DND-41 (cell line): ENCODE data around the gene NDUFB11.

Experiments
- ATAC-seq: fragments of 200-7000 bp; cut with Tn5 transposase; 3 replicates; pipeline ENCODE4 v1.9.1; 2021; ENCODE audit warnings: low read depth; ENCODE audit not compliant: insufficient read depth
- DNase-seq: peaks from one replicate; pipeline ENCODE4 v3.0.0-alpha.2; 2020
- H2AFZ ChIP-seq: 2 replicates; pipeline ENCODE4 v1.6.0; 2012; ENCODE audit warnings: low read depth, low read length
- H3K27ac ChIP-seq: 2 replicates; pipeline ENCODE4 v1.5.1; 2012; ENCODE audit warnings: low read length, inconsistent platforms
- H3K27me3 ChIP-seq: fragments of 200-600 bp; sonication (generic); 2 replicates; pipeline ENCODE4 v1.6.0; 2012; ENCODE audit warnings: low read length, mild to moderate bottlenecking, inconsistent platforms; ENCODE audit not compliant: insufficient read depth, poor library complexity
- H3K36me3 ChIP-seq: 2 replicates; pipeline ENCODE4 v1.5.1; 2012; ENCODE audit warnings: low read length, inconsistent platforms; ENCODE audit not compliant: insufficient read depth
- H3K4me1 ChIP-seq: 2 replicates; pipeline ENCODE4 v1.5.1; 2012; ENCODE audit warnings: mild to moderate bottlenecking, low read length; ENCODE audit not compliant: insufficient read depth
- H3K4me2 ChIP-seq: 2 replicates; pipeline ENCODE4 v1.6.0; 2012; ENCODE audit warnings: mild to moderate bottlenecking, moderate library complexity, low read length, inconsistent platforms; ENCODE audit not compliant: insufficient read depth
- H3K4me3 ChIP-seq, 2 experiments: fragments of 200-600 bp in 1 of 2; shearing (Covaris generic) in 1 of 2; 2 replicates each; pipeline ENCODE4 v1.5.1; 2012 to 2016; ENCODE audit warnings: inconsistent platforms in 2 of 2, low read length in 2 of 2, mild to moderate bottlenecking in 2 of 2, low read depth in 1 of 2, moderate library complexity in 1 of 2
- H3K79me2 ChIP-seq: 2 replicates; pipeline ENCODE4 v1.6.0; 2012; ENCODE audit warnings: low read length, inconsistent platforms; ENCODE audit not compliant: insufficient read depth
- H3K9ac ChIP-seq: 2 replicates; pipeline ENCODE4 v1.6.0; 2012; ENCODE audit warnings: low read depth, mild to moderate bottlenecking, inconsistent platforms, low read length, moderate library complexity
- H3K9me3 ChIP-seq: 2 replicates; pipeline ENCODE4 v1.5.1; 2012; ENCODE audit warnings: low read length, moderate library complexity, mild to moderate bottlenecking, inconsistent platforms; ENCODE audit not compliant: insufficient read depth, severe bottlenecking
- H4K20me1 ChIP-seq: 2 replicates; pipeline ENCODE4 v1.6.0; 2012; ENCODE audit warnings: low read length; ENCODE audit not compliant: insufficient read depth
- CTCF ChIP-seq: IDR thresholded peaks from 2 replicates; pipeline ENCODE4 v1.5.1; 2012; ENCODE audit warnings: borderline replicate concordance, low read length, moderate library complexity, mild to moderate bottlenecking; ENCODE audit not compliant: poor library complexity, severe bottlenecking; ENCODE audit errors: extremely low read depth
- EZH2 ChIP-seq: IDR thresholded peaks from 3 replicates; pipeline ENCODE4 v1.6.1; 2012; ENCODE audit warnings: borderline replicate concordance, low read depth, mild to moderate bottlenecking, moderate library complexity, low read length, inconsistent platforms; ENCODE audit not compliant: severe bottlenecking

Gene NDUFB11

GRCh38 chrX:47166126-47166525 is 21.6 kb upstream of the NDUFB11 start:
- Histone ChIP-seq H3K36me3 (peaks cover 28% of the 10 kb centered on the region), H3K4me3 (no peak overlapping the region), H3K9ac (no peak overlapping the region), H3K4me2 (no peak overlapping the region), H3K27me3 (no peaks in the 10 kb centered on the region), H3K9me3 (no peaks in the 10 kb centered on the region), H3K4me1 (no peaks in the 10 kb centered on the region), H3K27ac (no peak overlapping the region), H4K20me1 (peaks cover 9% of the 10 kb centered on the region), H3K79me2 (peaks cover 75% of the 10 kb centered on the region), H2AFZ (no peak overlapping the region)
- TF ChIP-seq CTCF (no peak), EZH2 (no peak)
- DNase-seq = no peak
- ATAC-seq = no peak

DNA sequence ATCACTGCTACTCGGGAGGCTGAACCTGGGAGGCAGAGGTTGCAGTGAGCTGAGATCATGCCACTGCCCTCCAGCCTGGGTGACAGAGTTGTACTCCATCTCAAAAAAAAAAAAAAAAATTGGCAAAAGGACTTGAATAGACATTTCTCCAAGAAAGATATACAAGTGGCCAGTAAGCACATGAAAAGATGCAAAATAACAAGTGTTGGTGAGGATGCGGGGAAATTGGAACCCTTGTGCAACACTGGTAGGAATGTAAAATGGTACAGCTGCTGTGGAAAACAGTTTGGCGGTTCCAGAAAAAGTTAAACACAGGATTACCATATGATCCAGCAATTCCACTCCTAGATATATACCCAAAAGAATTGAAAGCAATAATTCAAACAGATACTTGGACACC is 19.9 kb upstream of the NDUFB11 start:
- ATAC-seq (no peak), DNase-seq (no peak)
- H3K9ac ChIP-seq = no peak overlapping the region
- no peak overlapping the region for H3K27ac ChIP-seq
- no peak overlapping the region for H3K4me2 ChIP-seq
- no peaks in the 10 kb centered on the region for H3K4me1 ChIP-seq
- no peak overlapping the region for H2AFZ ChIP-seq
- no peak overlapping the region for H3K4me3 ChIP-seq
- peaks cover 81% of the 10 kb centered on the region for H3K79me2 ChIP-seq
- peaks cover 2% of the 10 kb centered on the region; the same call in 1 of the 2 replicates for H4K20me1 ChIP-seq
- peaks cover 11% of the 10 kb centered on the region for H3K36me3 ChIP-seq
- no peaks in the 10 kb centered on the region for H3K27me3 ChIP-seq
- no peaks in the 10 kb centered on the region for H3K9me3 ChIP-seq
- TF ChIP-seq CTCF (no peak), EZH2 (no peak)

DNA sequence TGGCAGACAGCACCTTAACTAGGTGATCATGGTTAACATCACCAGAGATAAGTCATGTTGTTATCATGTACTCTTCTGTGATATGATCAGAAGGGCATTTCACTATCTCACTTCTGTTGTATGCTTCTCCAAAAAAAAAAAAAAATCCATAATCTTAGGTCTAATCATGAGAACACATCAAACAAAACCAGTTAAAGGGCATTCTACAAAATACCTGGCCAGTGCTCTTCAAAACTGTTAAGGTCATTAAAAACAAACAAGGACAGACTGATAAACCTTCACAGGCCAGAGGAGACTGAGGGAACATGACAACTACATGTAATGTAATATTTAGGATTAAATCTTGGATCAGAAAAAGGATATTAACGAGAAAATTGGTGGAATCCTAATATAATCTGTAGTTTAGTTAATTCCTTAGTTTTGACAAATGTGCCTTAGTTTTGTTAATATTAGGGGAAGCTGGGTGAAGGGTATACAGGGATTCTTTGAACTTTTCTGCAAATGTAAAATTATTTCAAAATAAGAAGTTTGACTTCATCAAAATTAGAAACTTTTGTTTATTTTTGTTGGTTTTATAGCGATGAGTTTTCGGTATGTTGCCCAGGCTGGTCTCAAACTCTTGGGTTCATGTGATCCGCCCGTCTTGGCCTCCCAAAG is 18.6 kb upstream of the NDUFB11 start:
- no peak for DNase-seq
- H3K4me3 ChIP-seq = no peak overlapping the region
- TF ChIP-seq EZH2 = no peak
- TF ChIP-seq CTCF = no peak
- H3K9ac ChIP-seq = no peak overlapping the region
- no peaks in the 10 kb centered on the region for H3K4me1 ChIP-seq
- no peak overlapping the region for H3K27ac ChIP-seq
- H3K79me2 ChIP-seq = peaks cover 80% of the 10 kb centered on the region
- H3K4me2 ChIP-seq = no peak overlapping the region
- H3K27me3 ChIP-seq = no peaks in the 10 kb centered on the region
- ATAC-seq = no peak
- H4K20me1 ChIP-seq = peaks cover 13% of the 10 kb centered on the region
- H3K9me3 ChIP-seq = no peaks in the 10 kb centered on the region
- H3K36me3 ChIP-seq = peaks cover 8% of the 10 kb centered on the region
- no peak overlapping the region for H2AFZ ChIP-seq
